ACC112 (cell line): ENCODE measurements around the gene AGXT2.

Experiments
- H2AFZ ChIP-seq: fragments of 200-600 bp; sonication (generic); one replicate; pipeline ENCODE4 v1.6.0; 2017; ENCODE audit warnings: antibody characterized with exemption, low read length; ENCODE audit not compliant: unreplicated experiment
- H3K27ac ChIP-seq: fragments of 200-600 bp; sonication (generic); 2 replicates; pipeline ENCODE4 v1.5.1; 2014; ENCODE audit warnings: low read depth, mild to moderate bottlenecking, antibody characterized with exemption, low read length, moderate library complexity
- H3K27me3 ChIP-seq: fragments of 200-600 bp; sonication (generic); 2 replicates; pipeline ENCODE4 v1.6.1; 2014; ENCODE audit warnings: mild to moderate bottlenecking, antibody characterized with exemption, low read length, moderate library complexity, mixed read lengths; ENCODE audit not compliant: insufficient read depth
- H3K36me3 ChIP-seq: fragments of 200-600 bp; sonication (generic); 2 replicates; pipeline ENCODE4 v1.6.1; 2016; ENCODE audit warnings: mild to moderate bottlenecking, antibody characterized with exemption, low read length, moderate library complexity, mixed read lengths; ENCODE audit not compliant: insufficient read depth
- H3K4me1 ChIP-seq: fragments of 200-600 bp; sonication (generic); one replicate; pipeline ENCODE4 v1.6.1; 2016; ENCODE audit warnings: low read length, mixed read lengths; ENCODE audit not compliant: insufficient read depth, unreplicated experiment, control insufficient read depth
- H3K4me3 ChIP-seq: fragments of 200-600 bp; sonication (generic); 2 replicates; pipeline ENCODE4 v1.5.1; 2014; ENCODE audit warnings: mild to moderate bottlenecking, low read depth, low read length
- H3K79me2 ChIP-seq: fragments of 200-600 bp; sonication (generic); one replicate; pipeline ENCODE4 v1.6.0; 2016; ENCODE audit warnings: low read length; ENCODE audit not compliant: control insufficient read depth, unreplicated experiment, insufficient read depth

AGXT2 gene

GRCh38 chr5:35002459-35002858 is 45.3 kb downstream of the AGXT2 start:
- Histone ChIP-seq H3K27ac (no peak overlapping the region), H2AFZ (no peak overlapping the region), H3K79me2 (no peaks in the 10 kb centered on the region), H3K27me3 (peaks cover 39% of the 10 kb centered on the region), H3K36me3 (no peaks in the 10 kb centered on the region), H3K4me1 (no peaks in the 10 kb centered on the region), H3K4me3 (no peak overlapping the region)

- H3K27me3 ChIP-seq: peaks cover 43% of the 10 kb centered on the region
- no peaks in the 10 kb centered on the region for H3K79me2 ChIP-seq
- no peaks in the 10 kb centered on the region for H3K4me1 ChIP-seq
- no peak overlapping the region for H3K4me3 ChIP-seq
- H2AFZ ChIP-seq: no peak overlapping the region
- H3K27ac ChIP-seq: no peak overlapping the region
- no peaks in the 10 kb centered on the region for H3K36me3 ChIP-seq
These were observed 45.9 kb downstream of the AGXT2 start for GRCh38 chr5:35001842-35002241.

GRCh38 chr5:34998058-34998789 is 49.5 kb downstream of the AGXT2 start:
- no peaks in the 10 kb centered on the region for H3K36me3 ChIP-seq
- H3K4me1 ChIP-seq: no peaks in the 10 kb centered on the region
- no peaks in the 10 kb centered on the region for H3K79me2 ChIP-seq
- no peak overlapping the region for H2AFZ ChIP-seq
- H3K4me3 ChIP-seq: no peak overlapping the region
- H3K27ac ChIP-seq: no peak overlapping the region
- H3K27me3 ChIP-seq: peaks cover 74% of the 10 kb centered on the region

- no peaks in the 10 kb centered on the region for H3K79me2 ChIP-seq
- H3K27me3 ChIP-seq: peaks cover 64% of the 10 kb centered on the region
- H3K4me3 ChIP-seq: no peak overlapping the region
- no peaks in the 10 kb centered on the region for H3K36me3 ChIP-seq
- H3K4me1 ChIP-seq: no peaks in the 10 kb centered on the region
- H2AFZ ChIP-seq: no peak overlapping the region
- no peak overlapping the region for H3K27ac ChIP-seq
These were observed 51.5 kb downstream of the AGXT2 start for GRCh38 chr5:34996261-34996660.

GRCh38 chr5:34993951-34994350 is 53.8 kb downstream of the AGXT2 start:
- Histone ChIP-seq H3K79me2 (no peaks in the 10 kb centered on the region), H3K4me3 (no peak overlapping the region), H3K36me3 (no peaks in the 10 kb centered on the region), H3K27me3 (peaks cover 48% of the 10 kb centered on the region), H2AFZ (no peak overlapping the region), H3K4me1 (no peaks in the 10 kb centered on the region), H3K27ac (no peak overlapping the region)

- Histone ChIP-seq H3K4me1 (no peaks in the 10 kb centered on the region), H3K27ac (no peak overlapping the region), H3K27me3 (peaks cover 39% of the 10 kb centered on the region), H3K79me2 (no peaks in the 10 kb centered on the region), H3K4me3 (no peak overlapping the region), H2AFZ (no peak overlapping the region), H3K36me3 (no peaks in the 10 kb centered on the region)
These were observed 56.1 kb downstream of the AGXT2 start for GRCh38 chr5:34991486-34992238.

GRCh38 chr5:34986965-34987364 is 60.8 kb downstream of the AGXT2 start:
- Histone ChIP-seq H3K79me2 (no peaks in the 10 kb centered on the region), H3K36me3 (no peaks in the 10 kb centered on the region), H3K4me1 (no peaks in the 10 kb centered on the region), H3K27me3 (peaks cover 29% of the 10 kb centered on the region), H3K4me3 (no peak overlapping the region), H2AFZ (no peak overlapping the region), H3K27ac (no peak overlapping the region)

- Histone ChIP-seq H2AFZ (no peak overlapping the region), H3K79me2 (no peaks in the 10 kb centered on the region), H3K36me3 (no peaks in the 10 kb centered on the region), H3K4me3 (no peak overlapping the region), H3K27me3 (peaks cover 46% of the 10 kb centered on the region), H3K4me1 (no peaks in the 10 kb centered on the region), H3K27ac (no peak overlapping the region)
These were observed 64.9 kb downstream of the AGXT2 start for GRCh38 chr5:34982823-34983222.

GRCh38 chr5:34978681-34979080 is 69.1 kb downstream of the AGXT2 start:
- Histone ChIP-seq H3K36me3 (no peaks in the 10 kb centered on the region), H3K4me1 (no peaks in the 10 kb centered on the region), H2AFZ (no peak overlapping the region), H3K27me3 (peaks cover 54% of the 10 kb centered on the region), H3K27ac (no peak overlapping the region), H3K4me3 (no peak overlapping the region), H3K79me2 (no peaks in the 10 kb centered on the region)

GRCh38 chr5:34977934-34978613 is 69.7 kb downstream of the AGXT2 start:
- H2AFZ ChIP-seq: no peak overlapping the region
- no peaks in the 10 kb centered on the region for H3K79me2 ChIP-seq
- no peaks in the 10 kb centered on the region for H3K4me1 ChIP-seq
- no peak overlapping the region for H3K4me3 ChIP-seq
- H3K36me3 ChIP-seq: no peaks in the 10 kb centered on the region
- H3K27me3 ChIP-seq: peaks cover 54% of the 10 kb centered on the region
- H3K27ac ChIP-seq: no peak overlapping the region
